Bladder microvascular endothelial cell (primary cell): ENCODE results near the gene OR2AE1. TPM values are rescaled to one million over a fixed set of nuclear protein-coding genes. Genes with fewer than 3 reads are reported as not detected.

Experiments used
- total RNA-seq: library from RNA; depleted of rRNA; stranded (reverse); fragments of >200 nt; gene quantifications from 2 replicates; pipeline ENCODE4 v1.2.3, GENCODE V29; 2014

The OR2AE1 gene
- under 0.01 and 0.25 TPM in 2 replicates for total RNA-seq

DNA sequence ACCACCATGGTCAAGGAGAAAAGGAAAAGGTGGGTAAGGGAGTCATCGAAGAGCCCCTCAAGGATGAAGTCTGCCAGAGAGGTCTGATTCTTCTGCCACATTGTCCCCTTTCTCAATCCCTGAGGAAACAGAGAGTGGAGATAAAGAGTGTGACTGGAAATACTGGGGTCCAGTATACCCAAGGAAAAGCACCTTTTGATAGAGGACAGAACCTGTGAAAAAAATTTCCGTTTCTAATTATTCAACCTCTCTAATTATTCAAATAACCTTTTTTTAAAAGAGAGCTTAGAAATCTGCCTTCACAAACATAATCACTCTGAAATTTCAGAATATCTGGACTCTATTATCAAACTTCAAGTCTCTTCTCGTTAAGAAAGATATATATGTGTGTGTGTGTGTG, at the start of gene OR2AE1:
Gene OR2AE1, minus strand, starts transcription at position 101 of the 400 bp plus-strand sequence. Its CDS starts 0 bp downstream, at position 101.

DNA sequence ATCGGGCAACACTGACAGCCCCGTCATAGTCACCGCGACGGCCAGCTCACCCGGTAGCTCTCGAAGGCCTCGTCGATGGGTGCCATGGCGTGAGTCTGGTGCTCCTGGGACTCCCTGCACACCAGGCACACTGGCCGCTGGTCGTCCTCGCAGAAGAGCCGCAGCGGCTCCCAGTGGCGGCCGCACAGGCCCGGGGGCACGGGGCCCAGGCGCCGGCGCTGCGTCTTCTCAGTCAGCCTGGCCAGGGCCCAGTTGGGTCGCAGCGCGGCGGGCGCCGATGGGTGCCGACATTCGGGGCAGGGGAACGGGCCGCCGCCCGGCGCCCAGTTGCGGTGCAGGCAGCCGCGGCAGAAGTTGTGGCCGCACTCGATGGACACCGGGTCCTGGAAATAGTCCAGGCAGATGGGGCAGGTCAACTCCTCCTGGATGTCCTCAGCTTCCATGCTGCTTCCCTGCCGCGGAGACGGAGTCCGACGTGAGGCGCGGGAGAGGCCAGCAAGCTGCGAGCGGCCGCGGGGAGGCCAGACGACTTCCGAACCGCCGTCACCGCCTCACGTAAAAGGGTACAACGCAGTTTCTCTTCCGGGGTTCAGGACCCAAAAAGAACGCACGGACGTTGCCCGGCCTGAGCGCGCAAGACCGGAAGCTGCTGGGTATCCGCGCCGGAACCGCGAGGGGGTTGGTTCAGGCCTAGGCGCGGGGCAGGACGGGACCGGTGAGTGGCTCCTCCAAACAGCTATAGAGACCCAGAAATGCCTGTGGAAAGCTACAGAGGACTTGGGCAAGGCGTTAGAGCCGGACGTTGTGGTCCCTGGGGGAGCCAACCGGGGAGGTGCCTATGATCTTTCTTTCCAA, 42.4 kb upstream of the OR2AE1 start, which contains the start of gene TRIM4:
Gene TRIM4, minus strand, starts transcription at position 572 of the 855 bp plus-strand sequence. Its CDS starts 129 bp downstream, at position 443.

Other genes starting within 250 kb of the OR2AE1 start
- gene CYP3A5, start 197.0 kb downstream of the OR2AE1 start, total RNA-seq, result not detected in 2 replicates
- gene CYP3A7, start 141.8 kb downstream of the OR2AE1 start, total RNA-seq, result not detected in 2 replicates
- gene CYP3A4, start 92.8 kb downstream of the OR2AE1 start, total RNA-seq, result not detected in 2 replicates
- gene CYP3A43, start 49.0 kb downstream of the OR2AE1 start, total RNA-seq, result not detected in 2 replicates
- 14.2 and 24.7 TPM in 2 replicates for gene TRIM4, start 42.5 kb upstream of the OR2AE1 start, total RNA-seq
- gene GJC3, start 52.6 kb upstream of the OR2AE1 start, total RNA-seq, result 0.16 and 0.31 TPM in 2 replicates
- not detected in 2 replicates for gene AZGP1, start 99.0 kb upstream of the OR2AE1 start, total RNA-seq
- 18.3 and 55.8 TPM in 2 replicates for gene ZKSCAN1, start 138.6 kb upstream of the OR2AE1 start, total RNA-seq
- gene ZSCAN21, start 172.7 kb upstream of the OR2AE1 start, total RNA-seq, result 5.8 and 8.4 TPM in 2 replicates
- 17.8 and 35.7 TPM in 2 replicates for gene ZNF3, start 204.7 kb upstream of the OR2AE1 start, total RNA-seq
- gene COPS6, start 211.9 kb upstream of the OR2AE1 start, total RNA-seq, result 87.1 and 87.8 TPM in 2 replicates
- 98.1 and 113 TPM in 2 replicates for gene MCM7, start 224.4 kb upstream of the OR2AE1 start, total RNA-seq
- gene AP4M1, start 224.6 kb upstream of the OR2AE1 start, total RNA-seq, result 16.4 and 19.5 TPM in 2 replicates
- 18.5 and 46.6 TPM in 2 replicates for gene TAF6, start 242.3 kb upstream of the OR2AE1 start, total RNA-seq
- 38.9 and 45.6 TPM in 2 replicates for gene CNPY4, start 242.6 kb upstream of the OR2AE1 start, total RNA-seq
- 1.8 and 2.0 TPM in 2 replicates for gene MBLAC1, start 249.9 kb upstream of the OR2AE1 start, total RNA-seq